Nephron progenitor cell (in vitro differentiated cells): ENCODE results near the gene OR6J1.
"Not testable (repeated sequence)": the region's sequence is repeated elsewhere in the genome, so short reads cannot be mapped to it uniquely, and the experiment has no call there.

Source experiments
- DNase-seq: peaks from one replicate; pipeline ENCODE4 v3.0.0; 2021
- H3K27ac Mint-ChIP-seq: 2 replicates; pipeline ENCODE4 v1.8.0; 2021; ENCODE audit warnings: mild to moderate bottlenecking, moderate library complexity, mixed read lengths
- H3K27me3 Mint-ChIP-seq: 2 replicates; pipeline ENCODE4 v1.8.0; 2021; ENCODE audit warnings: mild to moderate bottlenecking, low read depth, mixed read lengths; ENCODE audit not compliant: poor library complexity
- H3K36me3 Mint-ChIP-seq: 2 replicates; pipeline ENCODE4 v1.8.0; 2021; ENCODE audit warnings: low read depth, mixed read lengths
- H3K4me1 Mint-ChIP-seq: 2 replicates; pipeline ENCODE4 v1.8.0; 2021; ENCODE audit warnings: mixed read lengths
- H3K4me3 Mint-ChIP-seq: 2 replicates; pipeline ENCODE4 v1.8.0; 2021; ENCODE audit warnings: mild to moderate bottlenecking, moderate library complexity, mixed read lengths
- H3K9me3 Mint-ChIP-seq: 2 replicates; pipeline ENCODE4 v1.8.0; 2021; ENCODE audit warnings: mild to moderate bottlenecking, moderate library complexity, mixed read lengths
- TF ChIP-seq, protein P1 (sequence below): fragments of 200-600 bp; sonication (generic); IDR thresholded peaks from 2 replicates; pipeline ENCODE4 v1.5.0; 2021; ENCODE audit warnings: antibody characterized with exemption

OR6J1 gene

DNA sequence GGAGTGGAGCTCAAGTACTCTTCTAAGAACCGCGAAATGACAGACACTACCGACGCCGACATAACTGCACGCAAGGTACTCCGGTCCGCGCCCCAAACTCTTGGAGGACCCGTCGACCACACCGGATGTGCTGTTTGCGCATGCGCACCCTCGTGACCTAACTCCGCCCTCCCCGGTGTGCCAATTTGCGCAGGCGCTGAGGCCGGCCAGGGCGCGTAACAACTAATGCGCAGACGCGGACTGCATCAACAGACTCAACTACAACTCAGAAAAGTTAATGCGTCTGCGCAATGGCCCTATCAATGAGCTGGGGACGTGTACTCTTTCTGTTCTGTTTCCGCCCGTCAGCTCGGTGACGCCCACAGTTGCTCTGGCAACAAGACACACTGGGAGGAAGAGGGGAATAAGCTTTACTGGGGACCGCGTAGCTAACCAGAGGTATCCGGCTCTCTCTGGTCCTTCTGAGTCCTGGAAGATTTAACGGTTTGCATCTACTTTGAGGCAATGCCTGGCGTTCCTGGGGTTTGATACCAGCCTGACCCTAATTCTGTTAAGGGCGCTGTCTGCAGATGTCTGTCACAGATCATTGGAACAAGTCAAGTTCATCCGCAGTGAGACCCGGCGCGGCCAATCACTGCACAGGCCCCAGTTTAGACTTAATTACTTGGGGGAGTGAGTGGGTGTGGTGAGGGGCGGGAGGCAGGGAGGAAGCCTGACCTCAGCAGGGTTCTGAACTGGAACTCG is 54.9 kb downstream of the OR6J1 start, which contains the start of gene DAD1:
Gene DAD1, minus strand, starts transcription at position 129 of the 744 bp plus-strand sequence. Its CDS starts 67 bp downstream, at position 62.
- H3K27me3 Mint-ChIP-seq, result no peaks in the 10 kb centered on the region
- H3K4me1 Mint-ChIP-seq, result peaks cover 54% of the 10 kb centered on the region
- peaks cover 18% of the 10 kb centered on the region for H3K36me3 Mint-ChIP-seq
- DNase-seq, result peak; percentile 99
- peak within 1 kb of the TSS; percentile 100 for H3K27ac Mint-ChIP-seq
- no peaks in the 10 kb centered on the region for H3K9me3 Mint-ChIP-seq
- peak within 1 kb of the TSS; percentile 96 for H3K4me3 Mint-ChIP-seq
- TF ChIP-seq, protein P1, sequence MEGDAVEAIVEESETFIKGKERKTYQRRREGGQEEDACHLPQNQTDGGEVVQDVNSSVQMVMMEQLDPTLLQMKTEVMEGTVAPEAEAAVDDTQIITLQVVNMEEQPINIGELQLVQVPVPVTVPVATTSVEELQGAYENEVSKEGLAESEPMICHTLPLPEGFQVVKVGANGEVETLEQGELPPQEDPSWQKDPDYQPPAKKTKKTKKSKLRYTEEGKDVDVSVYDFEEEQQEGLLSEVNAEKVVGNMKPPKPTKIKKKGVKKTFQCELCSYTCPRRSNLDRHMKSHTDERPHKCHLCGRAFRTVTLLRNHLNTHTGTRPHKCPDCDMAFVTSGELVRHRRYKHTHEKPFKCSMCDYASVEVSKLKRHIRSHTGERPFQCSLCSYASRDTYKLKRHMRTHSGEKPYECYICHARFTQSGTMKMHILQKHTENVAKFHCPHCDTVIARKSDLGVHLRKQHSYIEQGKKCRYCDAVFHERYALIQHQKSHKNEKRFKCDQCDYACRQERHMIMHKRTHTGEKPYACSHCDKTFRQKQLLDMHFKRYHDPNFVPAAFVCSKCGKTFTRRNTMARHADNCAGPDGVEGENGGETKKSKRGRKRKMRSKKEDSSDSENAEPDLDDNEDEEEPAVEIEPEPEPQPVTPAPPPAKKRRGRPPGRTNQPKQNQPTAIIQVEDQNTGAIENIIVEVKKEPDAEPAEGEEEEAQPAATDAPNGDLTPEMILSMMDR, result no peak

DNA sequence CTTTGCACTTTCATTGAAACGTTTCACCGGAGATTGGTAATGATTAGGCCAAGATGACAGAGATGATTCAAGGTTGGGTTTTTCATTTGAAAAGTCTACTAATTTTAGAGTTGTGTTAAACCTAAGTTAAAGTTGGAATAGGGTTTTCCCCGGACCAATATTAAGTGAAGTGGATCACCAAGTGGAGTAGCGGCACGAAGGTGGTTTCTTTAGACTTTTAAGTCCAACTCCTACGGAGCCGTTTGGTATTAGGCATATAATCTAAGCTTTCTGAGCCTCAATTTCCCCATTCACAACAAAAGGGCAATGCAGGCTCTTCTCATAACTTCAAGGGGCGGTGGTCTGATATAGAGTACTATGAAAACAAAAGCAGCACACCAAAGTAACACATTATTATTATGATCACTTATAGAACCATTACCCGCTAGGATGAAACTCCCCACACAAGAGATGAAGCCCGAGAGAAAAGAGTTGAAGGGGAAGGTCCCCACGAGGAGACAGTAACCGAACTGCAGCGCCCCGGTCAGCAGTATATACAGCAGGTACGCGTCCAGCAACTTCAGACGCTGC is 55.5 kb downstream of the OR6J1 start:
- TF ChIP-seq, protein P1, result no peak
- no peak for DNase-seq
- peak overlapping the region; percentile 96 for H3K4me3 Mint-ChIP-seq
- H3K27me3 Mint-ChIP-seq, result no peaks in the 10 kb centered on the region
- H3K27ac Mint-ChIP-seq, result peak overlapping the region; percentile 100
- no peaks in the 10 kb centered on the region for H3K9me3 Mint-ChIP-seq
- H3K4me1 Mint-ChIP-seq, result peaks cover 59% of the 10 kb centered on the region
- peaks cover 19% of the 10 kb centered on the region for H3K36me3 Mint-ChIP-seq

DNA sequence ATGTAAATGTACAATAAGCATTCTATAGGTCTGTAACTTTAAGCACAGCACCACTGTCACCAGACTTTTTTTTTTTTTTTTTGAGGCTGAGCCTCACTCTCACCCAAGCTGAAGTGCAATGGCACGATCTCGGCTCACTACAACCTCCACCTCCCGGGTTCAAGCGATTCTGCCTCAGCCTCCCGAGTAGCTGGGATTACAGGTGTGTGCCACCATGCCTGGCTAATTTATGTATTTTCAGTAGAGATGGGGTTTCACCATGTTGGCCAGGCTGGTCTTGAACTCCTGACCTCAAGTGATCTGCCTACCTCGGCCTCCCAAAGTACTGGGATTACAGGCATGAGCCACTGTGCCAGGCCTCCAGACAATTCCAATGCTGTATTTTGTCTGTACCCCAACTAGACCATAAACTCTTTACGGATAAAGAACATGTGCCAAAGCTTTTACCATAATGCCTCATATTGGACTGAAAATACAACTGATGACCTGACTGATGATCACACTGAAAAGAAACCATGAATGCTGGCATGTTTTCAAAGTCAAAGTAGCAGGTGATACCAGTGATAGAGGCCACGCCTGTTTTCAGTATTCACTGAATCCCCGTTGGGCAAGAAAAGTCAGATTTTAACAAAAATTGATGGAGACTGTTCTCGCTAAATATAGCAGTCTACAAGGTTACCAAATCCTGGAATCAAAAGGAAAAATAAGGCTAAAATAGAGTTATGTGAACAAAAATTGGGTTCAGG is 56.3 kb downstream of the OR6J1 start:
- not testable (repeated sequence) for DNase-seq, H3K27me3 Mint-ChIP-seq, H3K9me3 Mint-ChIP-seq, H3K27ac Mint-ChIP-seq
- Mint-ChIP-seq H3K4me3 (peak overlapping the region; percentile 96), H3K4me1 (peaks cover 64% of the 10 kb centered on the region), H3K36me3 (peaks cover 27% of the 10 kb centered on the region)

DNA sequence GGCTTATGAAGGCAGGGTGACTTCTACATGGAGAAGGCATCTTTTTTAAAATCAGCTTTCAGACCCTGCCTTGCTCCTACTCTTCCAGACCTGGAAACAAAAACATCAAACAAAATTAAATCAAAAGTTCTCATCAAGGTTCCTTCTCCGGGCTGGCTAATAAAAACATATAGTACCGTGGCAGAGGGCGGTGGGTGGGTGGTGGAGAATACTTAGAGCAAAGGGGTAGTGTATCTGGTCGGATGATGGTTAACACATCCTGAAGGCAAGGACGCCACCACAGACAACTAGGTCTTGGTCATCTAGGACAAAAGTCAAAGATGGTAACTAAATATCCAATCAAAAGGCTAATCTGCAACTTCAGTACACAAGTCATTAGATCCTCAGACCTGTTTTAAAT is 56.9 kb downstream of the OR6J1 start:
- Mint-ChIP-seq H3K27ac (no peak overlapping the region), H3K27me3 (no peaks in the 10 kb centered on the region), H3K9me3 (no peaks in the 10 kb centered on the region), H3K4me1 (peaks cover 69% of the 10 kb centered on the region), H3K36me3 (peaks cover 30% of the 10 kb centered on the region), H3K4me3 (peak overlapping the region; percentile 96)
- TF ChIP-seq, protein P1, result no peak
- DNase-seq, result no peak

DNA sequence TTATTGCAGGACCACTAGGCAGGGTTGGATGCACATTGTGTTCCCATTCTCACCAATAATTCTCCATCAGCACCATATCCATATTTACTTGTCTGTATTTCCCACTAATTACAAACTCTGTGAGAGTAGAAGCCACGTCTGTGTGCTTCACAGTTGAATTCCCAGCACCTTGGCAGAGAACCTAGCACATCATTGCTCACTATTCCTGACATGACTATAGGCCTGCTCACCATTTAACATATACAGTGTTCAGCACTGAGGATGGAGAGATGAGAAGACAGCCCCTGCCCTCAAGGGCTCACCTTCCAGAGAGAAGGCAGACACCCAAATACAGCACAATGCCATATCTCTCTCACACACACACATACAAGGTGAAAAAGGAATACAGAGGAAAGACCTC is 60.2 kb downstream of the OR6J1 start:
- DNase-seq, result no peak
- H3K27ac Mint-ChIP-seq, result no peak overlapping the region
- peaks cover 59% of the 10 kb centered on the region for H3K4me1 Mint-ChIP-seq
- H3K4me3 Mint-ChIP-seq, result no peak overlapping the region
- H3K9me3 Mint-ChIP-seq, result no peaks in the 10 kb centered on the region
- no peaks in the 10 kb centered on the region for H3K27me3 Mint-ChIP-seq
- H3K36me3 Mint-ChIP-seq, result peaks cover 44% of the 10 kb centered on the region
- TF ChIP-seq, protein P1, result no peak
